Adrenal gland (tissue), 5 donors: ENCODE results near the gene SLC38A8.

ENCODE experiments used
- CTCF ChIP-seq, 6 experiments: fragments of 450-650 bp in 4 of 6; fragments of 200-600 bp in 2 of 6; sonication (generic) in 1 of 6; IDR thresholded peaks; 1 replicate in 5 of 6; 2 replicates in 1 of 6; pipeline versions ENCODE4 v1.5.1 to v1.8.0; 2016 to 2021; ENCODE audit warnings: antibody characterized with exemption in 6 of 6, mild to moderate bottlenecking in 2 of 6, moderate library complexity in 1 of 6
- POLR2A ChIP-seq, 2 donors: fragments of 450-650 bp; IDR thresholded peaks; one replicate each; pipeline ENCODE4 v1.6.1; 2017; ENCODE audit warnings: antibody characterized with exemption in 2 of 2, mild to moderate bottlenecking in 2 of 2, moderate library complexity in 1 of 2
- donor health status: DM: no; HTN: no; CAD: no.

GRCh38 chr16:83968891-83969649 is 73.5 kb downstream of the SLC38A8 start:
- TF ChIP-seq CTCF (IDR thresholded peaks at IDR 0.05), result no peak
- TF ChIP-seq POLR2A (IDR thresholded peaks at IDR 0.05), result no peak
